K562 (cell line): ENCODE results near the gene PIK3CD.

Experiments used
- CBX2 ChIP-seq: fragments of 200-600 bp; sonication (generic); IDR thresholded peaks from one replicate; pipeline ENCODE4 v1.6.1; 2012; ENCODE audit warnings: mild to moderate bottlenecking, low read length, inconsistent platforms; ENCODE audit not compliant: insufficient read depth, poor library complexity, severe bottlenecking
- CREB1 ChIP-seq, 2 experiments: sonication (generic) in 1 of 2; formaldehyde crosslinking in 1 of 2; IDR thresholded peaks; 2 replicates each; pipeline versions ENCODE4 v1.6.1 to v1.8.0; 2012 to 2022; ENCODE audit warnings: inconsistent platforms in 1 of 2, mild to moderate bottlenecking in 1 of 2, missing genetic modification reagents in 1 of 2, moderate library complexity in 1 of 2
- EZH2 ChIP-seq: IDR thresholded peaks from 2 replicates; pipeline ENCODE4 v1.6.1; 2012; ENCODE audit warnings: low read depth, mild to moderate bottlenecking, inconsistent platforms, low read length, borderline replicate concordance
- FOXK2 ChIP-seq, 2 experiments: fragments of 450-650 bp; IDR thresholded peaks in 1 of 2; conservative IDR thresholded peaks in 1 of 2; 2 replicates each; pipeline ENCODE4 v1.6.1; 2016; ENCODE audit warnings: low read depth in 2 of 2, mild to moderate bottlenecking in 1 of 2
- GATA2 ChIP-seq: sonication (generic); formaldehyde crosslinking; IDR thresholded peaks from 2 replicates; pipeline ENCODE4 v1.4.0; 2020; ENCODE audit warnings: mild to moderate bottlenecking, missing genetic modification reagents
- NFATC3 ChIP-seq: fragments of 450-650 bp; IDR thresholded peaks from 2 replicates; pipeline ENCODE4 v1.6.1; 2017; ENCODE audit warnings: mild to moderate bottlenecking
- POLR2AphosphoS5 ChIP-seq: IDR thresholded peaks from 2 replicates; pipeline ENCODE4 v1.6.1; 2011; ENCODE audit warnings: mild to moderate bottlenecking, low read depth, low read length, moderate library complexity; ENCODE audit not compliant: control insufficient read depth, insufficient read depth
- ZBED1 ChIP-seq: IDR thresholded peaks from 2 replicates; pipeline ENCODE4 v1.6.1; 2014
- TF ChIP-seq, protein P1 (sequence below), 3 experiments: IDR thresholded peaks in 2 of 3; conservative IDR thresholded peaks in 1 of 3; 2 replicates each; pipeline ENCODE4 v1.5.1; 2011 to 2012; ENCODE audit warnings: low read length in 3 of 3, mild to moderate bottlenecking in 3 of 3, control low read depth in 2 of 3, improper control_type of control experiment in 1 of 3, inconsistent platforms in 1 of 3, low read depth in 1 of 3, mixed read lengths in 1 of 3, moderate library complexity in 1 of 3; ENCODE audit not compliant: insufficient read depth in 2 of 3
- TF ChIP-seq, protein P2 (sequence below), 2 experiments: fragments of 450-650 bp; IDR thresholded peaks; 2 replicates each; pipeline ENCODE4 v1.6.1; 2018; ENCODE audit warnings: mild to moderate bottlenecking in 2 of 2, low read depth in 1 of 2; ENCODE audit not compliant: partially characterized antibody in 2 of 2
- TF ChIP-seq, protein P3 (sequence below), 2 experiments: fragments of 450-650 bp in 1 of 2; sonication (generic) in 1 of 2; formaldehyde crosslinking; conservative IDR thresholded peaks; 2 replicates each; pipeline versions ENCODE4 v1.4.0 to v1.8.1; 2020 to 2022; ENCODE audit warnings: mild to moderate bottlenecking in 1 of 2, missing genetic modification reagents in 1 of 2
- TF ChIP-seq, protein P4 (sequence below): sonication (generic); formaldehyde crosslinking; IDR thresholded peaks from 2 replicates; pipeline ENCODE4 v1.5.0; 2020; ENCODE audit warnings: missing genetic modification reagents
- TF ChIP-seq, protein P5 (sequence below): fragments of 250-450 bp; sonication (Bioruptor Pico); IDR thresholded peaks from 2 replicates; pipeline ENCODE4 v1.8.0; 2022; ENCODE audit warnings: inconsistent platforms, mild to moderate bottlenecking, moderate library complexity, borderline replicate concordance
- TF ChIP-seq, protein P6 (sequence below): fragments of 450-650 bp; formaldehyde crosslinking; IDR thresholded peaks from 2 replicates; pipeline ENCODE4 v1.4.0; 2020; ENCODE audit warnings: mild to moderate bottlenecking, moderate library complexity

DNA sequence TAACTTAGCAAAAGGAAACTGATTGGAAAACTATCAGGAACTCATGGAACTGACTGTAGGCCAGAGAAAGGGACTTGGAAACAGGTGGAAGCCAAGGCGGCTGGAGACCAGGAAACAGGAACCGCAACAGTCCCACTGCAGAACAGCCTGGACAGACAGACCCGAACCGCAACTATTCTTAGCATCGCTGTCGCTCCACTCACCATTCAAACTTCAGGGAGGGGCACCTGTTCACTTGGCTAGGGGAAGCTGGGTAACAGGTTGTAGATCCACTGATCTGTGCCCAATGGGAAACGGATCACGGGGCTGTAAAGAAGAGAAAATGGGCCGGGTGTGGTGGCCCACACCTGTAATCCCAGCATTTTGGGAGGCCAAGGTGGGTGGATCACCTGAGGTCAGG lies 110.3 kb downstream of the PIK3CD start:
- TF ChIP-seq EZH2 (no peak), CREB1 (IDR thresholded peaks at IDR 0.05) (no peak), CREB1 (CRISPR knock-in tag; IDR thresholded peaks at IDR 0.05) (no peak), CBX2 (no peak), NFATC3 (no peak), POLR2AphosphoS5 (no peak), FOXK2 (conservative IDR thresholded peaks at IDR 0.05 in 1 of 2, IDR thresholded peaks at IDR 0.05 in 1 of 2; ENCODE audit: low read depth in 2 of 2) (no peak), GATA2 (no peak), ZBED1 (no peak)
- TF ChIP-seq, protein P1, sequence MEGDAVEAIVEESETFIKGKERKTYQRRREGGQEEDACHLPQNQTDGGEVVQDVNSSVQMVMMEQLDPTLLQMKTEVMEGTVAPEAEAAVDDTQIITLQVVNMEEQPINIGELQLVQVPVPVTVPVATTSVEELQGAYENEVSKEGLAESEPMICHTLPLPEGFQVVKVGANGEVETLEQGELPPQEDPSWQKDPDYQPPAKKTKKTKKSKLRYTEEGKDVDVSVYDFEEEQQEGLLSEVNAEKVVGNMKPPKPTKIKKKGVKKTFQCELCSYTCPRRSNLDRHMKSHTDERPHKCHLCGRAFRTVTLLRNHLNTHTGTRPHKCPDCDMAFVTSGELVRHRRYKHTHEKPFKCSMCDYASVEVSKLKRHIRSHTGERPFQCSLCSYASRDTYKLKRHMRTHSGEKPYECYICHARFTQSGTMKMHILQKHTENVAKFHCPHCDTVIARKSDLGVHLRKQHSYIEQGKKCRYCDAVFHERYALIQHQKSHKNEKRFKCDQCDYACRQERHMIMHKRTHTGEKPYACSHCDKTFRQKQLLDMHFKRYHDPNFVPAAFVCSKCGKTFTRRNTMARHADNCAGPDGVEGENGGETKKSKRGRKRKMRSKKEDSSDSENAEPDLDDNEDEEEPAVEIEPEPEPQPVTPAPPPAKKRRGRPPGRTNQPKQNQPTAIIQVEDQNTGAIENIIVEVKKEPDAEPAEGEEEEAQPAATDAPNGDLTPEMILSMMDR (IDR thresholded peaks at IDR 0.05 in 2 of 3, conservative IDR thresholded peaks at IDR 0.05 in 1 of 3; ENCODE audit: insufficient read depth in 2 of 3, low read depth in 1 of 3, low read length in 3 of 3), result no peak
- TF ChIP-seq, protein P2, sequence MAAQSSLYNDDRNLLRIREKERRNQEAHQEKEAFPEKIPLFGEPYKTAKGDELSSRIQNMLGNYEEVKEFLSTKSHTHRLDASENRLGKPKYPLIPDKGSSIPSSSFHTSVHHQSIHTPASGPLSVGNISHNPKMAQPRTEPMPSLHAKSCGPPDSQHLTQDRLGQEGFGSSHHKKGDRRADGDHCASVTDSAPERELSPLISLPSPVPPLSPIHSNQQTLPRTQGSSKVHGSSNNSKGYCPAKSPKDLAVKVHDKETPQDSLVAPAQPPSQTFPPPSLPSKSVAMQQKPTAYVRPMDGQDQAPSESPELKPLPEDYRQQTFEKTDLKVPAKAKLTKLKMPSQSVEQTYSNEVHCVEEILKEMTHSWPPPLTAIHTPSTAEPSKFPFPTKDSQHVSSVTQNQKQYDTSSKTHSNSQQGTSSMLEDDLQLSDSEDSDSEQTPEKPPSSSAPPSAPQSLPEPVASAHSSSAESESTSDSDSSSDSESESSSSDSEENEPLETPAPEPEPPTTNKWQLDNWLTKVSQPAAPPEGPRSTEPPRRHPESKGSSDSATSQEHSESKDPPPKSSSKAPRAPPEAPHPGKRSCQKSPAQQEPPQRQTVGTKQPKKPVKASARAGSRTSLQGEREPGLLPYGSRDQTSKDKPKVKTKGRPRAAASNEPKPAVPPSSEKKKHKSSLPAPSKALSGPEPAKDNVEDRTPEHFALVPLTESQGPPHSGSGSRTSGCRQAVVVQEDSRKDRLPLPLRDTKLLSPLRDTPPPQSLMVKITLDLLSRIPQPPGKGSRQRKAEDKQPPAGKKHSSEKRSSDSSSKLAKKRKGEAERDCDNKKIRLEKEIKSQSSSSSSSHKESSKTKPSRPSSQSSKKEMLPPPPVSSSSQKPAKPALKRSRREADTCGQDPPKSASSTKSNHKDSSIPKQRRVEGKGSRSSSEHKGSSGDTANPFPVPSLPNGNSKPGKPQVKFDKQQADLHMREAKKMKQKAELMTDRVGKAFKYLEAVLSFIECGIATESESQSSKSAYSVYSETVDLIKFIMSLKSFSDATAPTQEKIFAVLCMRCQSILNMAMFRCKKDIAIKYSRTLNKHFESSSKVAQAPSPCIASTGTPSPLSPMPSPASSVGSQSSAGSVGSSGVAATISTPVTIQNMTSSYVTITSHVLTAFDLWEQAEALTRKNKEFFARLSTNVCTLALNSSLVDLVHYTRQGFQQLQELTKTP (IDR thresholded peaks at IDR 0.05; ENCODE audit: low read depth in 1 of 2, partially characterized antibody in 2 of 2), result no peak
- TF ChIP-seq, protein P3, sequence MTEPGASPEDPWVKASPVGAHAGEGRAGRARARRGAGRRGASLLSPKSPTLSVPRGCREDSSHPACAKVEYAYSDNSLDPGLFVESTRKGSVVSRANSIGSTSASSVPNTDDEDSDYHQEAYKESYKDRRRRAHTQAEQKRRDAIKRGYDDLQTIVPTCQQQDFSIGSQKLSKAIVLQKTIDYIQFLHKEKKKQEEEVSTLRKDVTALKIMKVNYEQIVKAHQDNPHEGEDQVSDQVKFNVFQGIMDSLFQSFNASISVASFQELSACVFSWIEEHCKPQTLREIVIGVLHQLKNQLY (CRISPR knock-in tag; conservative IDR thresholded peaks at IDR 0.05), result no peak
- TF ChIP-seq, protein P4, sequence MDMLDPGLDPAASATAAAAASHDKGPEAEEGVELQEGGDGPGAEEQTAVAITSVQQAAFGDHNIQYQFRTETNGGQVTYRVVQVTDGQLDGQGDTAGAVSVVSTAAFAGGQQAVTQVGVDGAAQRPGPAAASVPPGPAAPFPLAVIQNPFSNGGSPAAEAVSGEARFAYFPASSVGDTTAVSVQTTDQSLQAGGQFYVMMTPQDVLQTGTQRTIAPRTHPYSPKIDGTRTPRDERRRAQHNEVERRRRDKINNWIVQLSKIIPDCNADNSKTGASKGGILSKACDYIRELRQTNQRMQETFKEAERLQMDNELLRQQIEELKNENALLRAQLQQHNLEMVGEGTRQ (CRISPR knock-in tag), result no peak
- TF ChIP-seq, protein P5, sequence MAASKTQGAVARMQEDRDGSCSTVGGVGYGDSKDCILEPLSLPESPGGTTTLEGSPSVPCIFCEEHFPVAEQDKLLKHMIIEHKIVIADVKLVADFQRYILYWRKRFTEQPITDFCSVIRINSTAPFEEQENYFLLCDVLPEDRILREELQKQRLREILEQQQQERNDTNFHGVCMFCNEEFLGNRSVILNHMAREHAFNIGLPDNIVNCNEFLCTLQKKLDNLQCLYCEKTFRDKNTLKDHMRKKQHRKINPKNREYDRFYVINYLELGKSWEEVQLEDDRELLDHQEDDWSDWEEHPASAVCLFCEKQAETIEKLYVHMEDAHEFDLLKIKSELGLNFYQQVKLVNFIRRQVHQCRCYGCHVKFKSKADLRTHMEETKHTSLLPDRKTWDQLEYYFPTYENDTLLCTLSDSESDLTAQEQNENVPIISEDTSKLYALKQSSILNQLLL (CRISPR knock-in tag), result no peak
- TF ChIP-seq, protein P6, sequence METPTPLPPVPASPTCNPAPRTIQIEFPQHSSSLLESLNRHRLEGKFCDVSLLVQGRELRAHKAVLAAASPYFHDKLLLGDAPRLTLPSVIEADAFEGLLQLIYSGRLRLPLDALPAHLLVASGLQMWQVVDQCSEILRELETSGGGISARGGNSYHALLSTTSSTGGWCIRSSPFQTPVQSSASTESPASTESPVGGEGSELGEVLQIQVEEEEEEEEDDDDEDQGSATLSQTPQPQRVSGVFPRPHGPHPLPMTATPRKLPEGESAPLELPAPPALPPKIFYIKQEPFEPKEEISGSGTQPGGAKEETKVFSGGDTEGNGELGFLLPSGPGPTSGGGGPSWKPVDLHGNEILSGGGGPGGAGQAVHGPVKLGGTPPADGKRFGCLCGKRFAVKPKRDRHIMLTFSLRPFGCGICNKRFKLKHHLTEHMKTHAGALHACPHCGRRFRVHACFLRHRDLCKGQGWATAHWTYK, result no peak
